GM18505 (cell line): ENCODE results near the gene SGSH.

Experiments used
- ATAC-seq: cut with Tn5 transposase; IDR thresholded peaks from one replicate; pipeline ENCODE4 v1.9.1; 2021; ENCODE audit not compliant: unreplicated experiment
- POLR2A ChIP-seq: IDR thresholded peaks from 4 replicates; pipeline ENCODE4 v1.6.1; 2011; ENCODE audit warnings: borderline replicate concordance; ENCODE audit not compliant: insufficient read depth, insufficient read length; ENCODE audit errors: extremely low read depth

The SGSH gene

GRCh38 chr17:80166446-80166845, 53.7 kb downstream of the SGSH start:
- ATAC-seq = no peak
- no peak for TF ChIP-seq POLR2A

GRCh38 chr17:80164185-80164584, 55.9 kb downstream of the SGSH start:
- TF ChIP-seq POLR2A = no peak
- no peak for ATAC-seq

- no peak for ATAC-seq
- no peak for TF ChIP-seq POLR2A
Observed at GRCh38 chr17:80163336-80163735, 56.8 kb downstream of the SGSH start.

GRCh38 chr17:80160536-80160935, 59.6 kb downstream of the SGSH start:
- TF ChIP-seq POLR2A = no peak
- ATAC-seq = no peak
